Measurements from ENCODE around the gene PPIE.
"Not testable (repeated sequence)": the region's sequence is repeated elsewhere in the genome, so short reads cannot be mapped to it uniquely, and the experiment has no call there.

PPIE gene

DNA sequence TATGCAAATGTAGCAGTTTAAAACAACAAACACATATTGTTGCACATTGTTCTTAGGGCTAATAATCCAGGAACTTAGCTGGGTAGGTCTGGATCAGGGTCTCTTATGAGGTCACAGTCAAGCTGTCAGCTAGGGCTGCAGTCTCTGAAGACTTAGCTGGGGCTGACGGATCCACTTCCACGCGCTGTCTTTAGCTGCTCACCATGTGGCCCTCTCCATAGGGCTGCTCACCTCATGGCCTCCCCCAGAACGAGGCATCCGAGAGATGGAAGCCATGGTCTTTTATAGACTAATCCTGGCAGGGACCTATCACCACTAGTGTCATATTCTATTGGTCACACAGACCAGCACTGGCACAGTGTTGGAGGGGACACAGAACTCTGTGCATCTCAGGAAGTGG is 41.1 kb downstream of the PPIE start:
- no peak for DNase-seq (ENCODE audit: low spot score)
- TF ChIP-seq, protein P1, sequence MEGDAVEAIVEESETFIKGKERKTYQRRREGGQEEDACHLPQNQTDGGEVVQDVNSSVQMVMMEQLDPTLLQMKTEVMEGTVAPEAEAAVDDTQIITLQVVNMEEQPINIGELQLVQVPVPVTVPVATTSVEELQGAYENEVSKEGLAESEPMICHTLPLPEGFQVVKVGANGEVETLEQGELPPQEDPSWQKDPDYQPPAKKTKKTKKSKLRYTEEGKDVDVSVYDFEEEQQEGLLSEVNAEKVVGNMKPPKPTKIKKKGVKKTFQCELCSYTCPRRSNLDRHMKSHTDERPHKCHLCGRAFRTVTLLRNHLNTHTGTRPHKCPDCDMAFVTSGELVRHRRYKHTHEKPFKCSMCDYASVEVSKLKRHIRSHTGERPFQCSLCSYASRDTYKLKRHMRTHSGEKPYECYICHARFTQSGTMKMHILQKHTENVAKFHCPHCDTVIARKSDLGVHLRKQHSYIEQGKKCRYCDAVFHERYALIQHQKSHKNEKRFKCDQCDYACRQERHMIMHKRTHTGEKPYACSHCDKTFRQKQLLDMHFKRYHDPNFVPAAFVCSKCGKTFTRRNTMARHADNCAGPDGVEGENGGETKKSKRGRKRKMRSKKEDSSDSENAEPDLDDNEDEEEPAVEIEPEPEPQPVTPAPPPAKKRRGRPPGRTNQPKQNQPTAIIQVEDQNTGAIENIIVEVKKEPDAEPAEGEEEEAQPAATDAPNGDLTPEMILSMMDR (IDR thresholded peaks at IDR 0.05; ENCODE audit: extremely low read depth, missing control alignments), result no peak

DNA sequence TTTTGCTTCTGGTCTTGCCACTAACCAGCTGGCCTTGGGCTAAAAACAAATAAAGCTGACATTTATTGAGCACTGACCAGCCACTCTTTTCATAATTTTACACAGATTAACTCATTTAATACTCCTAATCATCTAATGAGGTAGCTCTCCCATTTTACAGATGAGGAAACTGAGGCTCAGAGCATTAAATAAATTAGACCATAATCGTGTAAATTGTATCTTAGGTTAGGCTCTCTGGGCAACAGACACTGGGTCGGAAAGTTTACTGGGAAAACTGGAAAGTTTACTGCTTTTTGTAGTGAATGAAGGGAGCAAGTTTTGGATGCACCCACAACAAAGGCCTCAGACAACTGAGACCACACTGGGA is 42.6 kb downstream of the PPIE start:
- TF ChIP-seq, protein P1 (IDR thresholded peaks at IDR 0.05; ENCODE audit: extremely low read depth, missing control alignments), result no peak
- no peak for DNase-seq (ENCODE audit: low spot score)

GRCh38 chr1:39782103-39782502 is 43.4 kb downstream of the PPIE start:
- DNase-seq (ENCODE audit: low spot score), result no peak
- TF ChIP-seq, protein P1 (IDR thresholded peaks at IDR 0.05; ENCODE audit: extremely low read depth, missing control alignments), result no peak

- not testable (repeated sequence) for DNase-seq (ENCODE audit: low spot score)
Measured at GRCh38 chr1:39782685-39783084, 44.0 kb downstream of the PPIE start.

DNA sequence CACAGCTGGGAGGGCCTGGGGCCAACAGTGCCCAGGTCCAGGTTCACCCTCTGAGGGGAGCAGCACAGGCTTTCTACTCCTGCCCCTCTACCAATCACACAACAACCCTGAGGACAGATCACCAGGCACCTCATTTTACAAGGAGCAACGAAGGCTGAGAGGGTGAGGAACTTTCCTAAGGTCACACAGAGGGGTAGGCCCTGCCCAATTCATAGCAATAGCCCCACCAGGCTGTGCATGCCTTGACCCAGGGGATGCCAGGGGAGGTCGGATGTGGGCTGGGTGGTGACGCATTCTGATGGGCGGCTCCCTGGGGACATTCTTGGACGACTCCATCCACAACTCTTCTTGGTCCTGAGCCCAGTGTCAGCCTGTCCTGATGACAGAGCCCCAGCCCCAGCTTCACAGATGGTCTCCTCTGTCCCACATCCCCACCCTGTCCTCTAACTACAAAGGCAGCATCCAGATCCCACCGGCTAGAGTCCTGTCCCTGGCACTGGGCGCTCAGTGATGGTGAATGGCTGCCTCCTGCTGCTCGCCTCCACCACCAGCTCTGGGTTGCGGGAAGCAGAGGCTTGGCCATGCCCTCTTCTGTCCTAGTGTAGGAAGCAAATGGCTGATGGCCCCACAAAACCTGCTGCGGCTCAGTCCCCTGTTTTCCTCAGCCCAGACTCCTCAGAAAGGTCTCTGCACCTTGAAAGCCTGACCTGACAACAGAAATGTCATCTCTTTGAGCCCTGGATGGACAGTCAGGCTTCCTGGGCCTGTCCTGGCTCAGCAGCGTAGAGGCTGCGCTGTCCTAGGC is 47.8 kb downstream of the PPIE start:
- not testable (repeated sequence) for DNase-seq (ENCODE audit: low spot score)

DNA sequence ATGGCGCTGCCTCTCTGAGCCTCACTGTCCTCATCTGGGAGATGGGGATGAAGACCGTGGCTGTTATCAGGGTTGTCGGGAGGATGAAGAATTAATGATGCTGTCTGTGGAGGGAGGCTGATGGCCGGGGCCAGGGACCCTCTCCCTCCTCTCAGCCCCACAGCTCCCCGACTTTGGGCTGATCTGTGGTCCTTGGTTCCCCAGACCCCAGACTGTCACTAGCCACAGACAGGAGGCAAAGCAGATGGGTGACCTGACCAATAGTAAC is 48.4 kb downstream of the PPIE start:
- not testable (repeated sequence) for DNase-seq (ENCODE audit: low spot score)

GRCh38 chr1:39787468-39787867 is 48.8 kb downstream of the PPIE start:
- DNase-seq (ENCODE audit: low spot score), result no peak
- TF ChIP-seq, protein P1 (IDR thresholded peaks at IDR 0.05; ENCODE audit: extremely low read depth, missing control alignments), result no peak

DNA sequence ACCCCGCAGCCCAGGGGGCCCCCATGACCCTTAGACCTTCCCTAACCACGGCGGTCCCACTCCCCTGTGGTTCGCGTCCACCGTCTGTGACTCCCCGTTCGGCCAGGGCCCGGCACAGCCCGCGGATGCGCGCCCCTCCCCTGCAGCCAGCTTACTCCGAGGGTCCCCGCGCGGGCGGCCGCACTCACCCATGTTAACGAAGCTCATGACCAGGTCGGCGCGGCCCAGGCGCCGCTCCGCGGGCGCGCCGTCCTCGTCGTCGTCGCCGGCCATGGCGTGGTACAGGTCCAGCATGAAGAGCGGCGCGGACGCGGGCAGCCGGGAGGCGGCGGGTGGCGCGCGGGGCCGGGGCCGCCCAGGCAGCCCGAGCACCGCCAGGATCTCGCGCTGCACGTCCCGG is 49.3 kb downstream of the PPIE start:
- DNase-seq (ENCODE audit: low spot score), result not testable (repeated sequence)

DNA sequence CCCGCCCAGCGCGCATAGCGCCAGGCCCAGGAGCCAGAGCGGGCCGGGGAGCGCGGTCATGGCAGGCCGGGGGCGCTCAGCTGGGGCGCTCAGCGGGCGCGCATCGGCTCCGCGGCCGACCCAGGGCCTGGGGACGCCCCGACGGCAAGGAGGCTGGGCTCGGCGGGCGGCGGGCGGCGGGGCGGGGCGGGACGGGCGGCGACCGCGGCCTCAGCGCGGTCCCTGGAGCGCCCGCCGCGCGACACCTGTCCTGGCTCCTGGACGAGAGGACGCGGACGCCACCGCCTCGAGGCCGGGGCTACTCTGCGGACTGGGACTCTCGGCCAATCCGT is 49.7 kb downstream of the PPIE start:
- TF ChIP-seq, protein P1 (IDR thresholded peaks at IDR 0.05; ENCODE audit: extremely low read depth, missing control alignments), result no peak
- no peak for DNase-seq (ENCODE audit: low spot score)

Data from GM20000 (cell line).